Liver (tissue), 9 donors: ENCODE results near the gene ADAMTS3. TPM values are rescaled to one million over a fixed set of nuclear protein-coding genes. Genes with fewer than 3 reads are reported as not detected.

Experiments
- DNase-seq: peaks from one replicate; pipeline ENCODE4 v3.0.0-alpha.2; 2017; ENCODE audit warnings: low spot score
- H3K27ac ChIP-seq, 2 donors: one replicate each; pipeline ENCODE4 v1.7.0; 2013; ENCODE audit warnings: inconsistent platforms in 2 of 2, low read length in 2 of 2, control low read depth in 1 of 2, low read depth in 1 of 2, mild to moderate bottlenecking in 1 of 2
- H3K27me3 ChIP-seq, 4 donors: one replicate each; pipeline versions ENCODE4 v1.6.1 to v1.7.0; 2013; ENCODE audit warnings: low read length in 3 of 4, inconsistent platforms in 1 of 4, mild to moderate bottlenecking in 1 of 4, moderate library complexity in 1 of 4; ENCODE audit not compliant: control insufficient read depth in 4 of 4, insufficient read depth in 4 of 4
- H3K36me3 ChIP-seq, 4 donors: one replicate each; pipeline versions ENCODE4 v1.6.1 to v1.7.0; 2013; ENCODE audit warnings: low read length in 3 of 4, mild to moderate bottlenecking in 3 of 4, low read depth in 1 of 4, moderate library complexity in 1 of 4; ENCODE audit not compliant: control insufficient read depth in 4 of 4, insufficient read depth in 3 of 4
- H3K4me1 ChIP-seq, 4 donors: one replicate each; pipeline versions ENCODE4 v1.6.1 to v1.7.0; 2013; ENCODE audit warnings: low read length in 3 of 4, mild to moderate bottlenecking in 3 of 4, moderate library complexity in 1 of 4; ENCODE audit not compliant: control insufficient read depth in 4 of 4, insufficient read depth in 4 of 4
- H3K4me3 ChIP-seq, 3 donors: one replicate each; pipeline versions ENCODE4 v1.6.1 to v1.7.0; 2013; ENCODE audit warnings: low read length in 3 of 3, control low read depth in 1 of 3, low read depth in 1 of 3, mild to moderate bottlenecking in 1 of 3
- H3K9ac ChIP-seq, 2 donors: one replicate each; pipeline ENCODE4 v1.7.0; 2013; ENCODE audit warnings: low read length in 2 of 2, mild to moderate bottlenecking in 2 of 2, moderate library complexity in 2 of 2, control low read depth in 1 of 2, low read depth in 1 of 2
- H3K9me3 ChIP-seq, 4 donors: one replicate each; pipeline versions ENCODE4 v1.6.1 to v1.7.0; 2013; ENCODE audit warnings: low read length in 3 of 4; ENCODE audit not compliant: control insufficient read depth in 4 of 4
- FOXA2 ChIP-seq: IDR thresholded peaks from 2 replicates; pipeline ENCODE4 v1.6.1; 2016; ENCODE audit warnings: antibody characterized with exemption
- HNF4A ChIP-seq, 2 donors: conservative IDR thresholded peaks; 2 replicates each; pipeline ENCODE4 v1.6.1; 2016; ENCODE audit warnings: antibody characterized with exemption in 2 of 2, mild to moderate bottlenecking in 2 of 2
- HNF4G ChIP-seq: IDR thresholded peaks from 2 replicates; pipeline ENCODE4 v1.6.1; 2016; ENCODE audit warnings: antibody characterized with exemption
- JUND ChIP-seq, 2 donors: IDR thresholded peaks; 2 replicates each; pipeline ENCODE4 v1.6.1; 2016; ENCODE audit warnings: antibody characterized with exemption in 2 of 2
- NR2F2 ChIP-seq: IDR thresholded peaks from 2 replicates; pipeline ENCODE4 v1.6.1; 2016; ENCODE audit warnings: antibody characterized with exemption
- RAD21 ChIP-seq, 2 donors: IDR thresholded peaks; 2 replicates each; pipeline ENCODE4 v1.6.1; 2016; ENCODE audit warnings: antibody characterized with exemption in 2 of 2, mild to moderate bottlenecking in 2 of 2
- RXRA ChIP-seq, 2 donors: IDR thresholded peaks; 2 replicates each; pipeline ENCODE4 v1.6.1; 2017 to 2018; ENCODE audit warnings: antibody characterized with exemption in 2 of 2, mild to moderate bottlenecking in 1 of 2
- SP1 ChIP-seq: IDR thresholded peaks from 2 replicates; pipeline ENCODE4 v1.6.1; 2018; ENCODE audit warnings: antibody characterized with exemption, mild to moderate bottlenecking
- TAF1 ChIP-seq: conservative IDR thresholded peaks from 2 replicates; pipeline ENCODE4 v1.6.1; 2016; ENCODE audit warnings: antibody characterized with exemption, mild to moderate bottlenecking
- WGBS: extraction: QIAGEN DNeasy Blood & Tissue Kit; methylation state at CpG from one replicate; pipeline ENCODE4 v1.1.7; 2013; 5-methylcytosine and 5-hydroxymethylcytosine counted together
- polyA plus RNA-seq, 2 donors: library from polyadenylated mRNA; stranded (reverse) in 1 of 2; unstranded in 1 of 2; fragments of 200-250 nt in 1 of 2; fragments of >200 nt in 1 of 2; fragmentation: Nextera tagmentation in 1 of 2; extraction: Ambion mirVana in 1 of 2; gene quantifications; one replicate each; pipeline versions ENCODE4 v1.2.1 to v1.2.3, GENCODE V29; 2013 to 2015
- total RNA-seq, 2 donors: library from RNA; depleted of rRNA; stranded (reverse); fragments of >200 nt; gene quantifications; one replicate each; pipeline ENCODE4 v1.2.3, GENCODE V29; 2014
- TF ChIP-seq, protein P1 (sequence below): IDR thresholded peaks from 2 replicates; pipeline ENCODE4 v1.6.1; 2016; ENCODE audit warnings: antibody characterized with exemption
- TF ChIP-seq, protein P2 (sequence below): IDR thresholded peaks from 2 replicates; pipeline ENCODE4 v1.6.1; 2016; ENCODE audit warnings: antibody characterized with exemption
- TF ChIP-seq, protein P3 (sequence below): IDR thresholded peaks from 2 replicates; pipeline ENCODE4 v1.6.1; 2016; ENCODE audit warnings: antibody characterized with exemption, mild to moderate bottlenecking
- TF ChIP-seq, protein P4 (sequence below): IDR thresholded peaks from 2 replicates; pipeline ENCODE4 v1.6.1; 2016; ENCODE audit warnings: antibody characterized with exemption
- donor health status: healthy.
- donor health status: healthy.
- donor health status: healthy.
- donor health status: healthy.
- donor health status: healthy.

ADAMTS3 gene
- total and polyA plus RNA-seq, 4 donors = 0.12 to 1.9 (median 0.25) TPM; not detected in 1

DNA sequence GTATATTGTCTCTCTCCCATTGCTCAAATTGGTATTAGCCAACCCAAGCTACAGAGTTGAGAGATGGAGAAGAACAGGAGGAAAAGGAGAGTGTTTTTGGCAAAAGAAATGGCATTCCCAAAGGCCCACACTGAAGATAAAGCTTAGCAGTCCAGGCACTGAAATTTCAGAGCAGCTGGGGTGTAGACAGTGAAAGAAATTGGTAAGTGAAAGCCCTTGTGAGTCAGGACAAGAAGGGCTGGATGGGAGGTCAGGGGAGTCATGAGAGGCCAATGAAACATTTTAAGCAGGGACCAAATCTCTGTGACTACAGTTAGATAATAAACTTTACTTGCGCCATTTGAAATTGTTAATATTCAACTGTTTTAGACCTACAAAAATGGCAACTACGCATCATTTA lies 177.7 kb downstream of the ADAMTS3 start:
- DNase-seq = no peak
- Histone ChIP-seq H3K9ac (no peak overlapping the region), H3K9me3 (no peaks in the 10 kb centered on the region), H3K36me3 (no peaks in the 10 kb centered on the region), H3K27me3 (no peaks in the 10 kb centered on the region), H3K4me3 (no peak overlapping the region), H3K27ac (no peak overlapping the region), H3K4me1 (no peaks in the 10 kb centered on the region)
- 98% methylated on average over 2 of the region's 2 CpGs for WGBS
- TF ChIP-seq TAF1 (no peak), HNF4A (conservative IDR thresholded peaks at IDR 0.05) (no peak), NR2F2 (no peak), RXRA (IDR thresholded peaks at IDR 0.05) (no peak), RAD21 (IDR thresholded peaks at IDR 0.05) (no peak), SP1 (no peak), JUND (IDR thresholded peaks at IDR 0.05) (no peak), FOXA2 (no peak)
- TF ChIP-seq, protein P1, sequence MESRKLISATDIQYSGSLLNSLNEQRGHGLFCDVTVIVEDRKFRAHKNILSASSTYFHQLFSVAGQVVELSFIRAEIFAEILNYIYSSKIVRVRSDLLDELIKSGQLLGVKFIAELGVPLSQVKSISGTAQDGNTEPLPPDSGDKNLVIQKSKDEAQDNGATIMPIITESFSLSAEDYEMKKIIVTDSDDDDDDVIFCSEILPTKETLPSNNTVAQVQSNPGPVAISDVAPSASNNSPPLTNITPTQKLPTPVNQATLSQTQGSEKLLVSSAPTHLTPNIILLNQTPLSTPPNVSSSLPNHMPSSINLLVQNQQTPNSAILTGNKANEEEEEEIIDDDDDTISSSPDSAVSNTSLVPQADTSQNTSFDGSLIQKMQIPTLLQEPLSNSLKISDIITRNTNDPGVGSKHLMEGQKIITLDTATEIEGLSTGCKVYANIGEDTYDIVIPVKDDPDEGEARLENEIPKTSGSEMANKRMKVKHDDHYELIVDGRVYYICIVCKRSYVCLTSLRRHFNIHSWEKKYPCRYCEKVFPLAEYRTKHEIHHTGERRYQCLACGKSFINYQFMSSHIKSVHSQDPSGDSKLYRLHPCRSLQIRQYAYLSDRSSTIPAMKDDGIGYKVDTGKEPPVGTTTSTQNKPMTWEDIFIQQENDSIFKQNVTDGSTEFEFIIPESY = no peak
- TF ChIP-seq, protein P2, sequence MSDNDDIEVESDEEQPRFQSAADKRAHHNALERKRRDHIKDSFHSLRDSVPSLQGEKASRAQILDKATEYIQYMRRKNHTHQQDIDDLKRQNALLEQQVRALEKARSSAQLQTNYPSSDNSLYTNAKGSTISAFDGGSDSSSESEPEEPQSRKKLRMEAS = no peak

DNA sequence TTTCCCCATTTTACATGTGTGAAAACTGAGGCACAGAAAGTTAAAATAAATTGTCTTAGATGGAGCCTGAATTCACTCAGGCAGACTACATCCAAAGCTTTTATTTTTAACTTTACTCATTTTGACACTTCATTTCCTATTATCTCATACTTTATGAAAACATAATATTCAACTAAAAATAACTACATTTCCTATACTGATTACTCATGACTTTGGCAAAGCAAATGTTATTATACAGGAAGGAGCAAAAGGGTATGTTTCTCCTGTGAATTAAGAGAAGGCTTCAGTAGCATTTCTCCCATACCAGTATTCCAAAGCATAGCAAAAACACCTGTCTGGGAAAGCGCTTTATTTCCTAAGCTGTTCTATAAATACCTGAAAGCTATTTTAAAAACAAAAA lies 178.6 kb downstream of the ADAMTS3 start:
- H3K9me3 ChIP-seq = no peaks in the 10 kb centered on the region
- H3K9ac ChIP-seq = no peak overlapping the region
- TF ChIP-seq, protein P3, sequence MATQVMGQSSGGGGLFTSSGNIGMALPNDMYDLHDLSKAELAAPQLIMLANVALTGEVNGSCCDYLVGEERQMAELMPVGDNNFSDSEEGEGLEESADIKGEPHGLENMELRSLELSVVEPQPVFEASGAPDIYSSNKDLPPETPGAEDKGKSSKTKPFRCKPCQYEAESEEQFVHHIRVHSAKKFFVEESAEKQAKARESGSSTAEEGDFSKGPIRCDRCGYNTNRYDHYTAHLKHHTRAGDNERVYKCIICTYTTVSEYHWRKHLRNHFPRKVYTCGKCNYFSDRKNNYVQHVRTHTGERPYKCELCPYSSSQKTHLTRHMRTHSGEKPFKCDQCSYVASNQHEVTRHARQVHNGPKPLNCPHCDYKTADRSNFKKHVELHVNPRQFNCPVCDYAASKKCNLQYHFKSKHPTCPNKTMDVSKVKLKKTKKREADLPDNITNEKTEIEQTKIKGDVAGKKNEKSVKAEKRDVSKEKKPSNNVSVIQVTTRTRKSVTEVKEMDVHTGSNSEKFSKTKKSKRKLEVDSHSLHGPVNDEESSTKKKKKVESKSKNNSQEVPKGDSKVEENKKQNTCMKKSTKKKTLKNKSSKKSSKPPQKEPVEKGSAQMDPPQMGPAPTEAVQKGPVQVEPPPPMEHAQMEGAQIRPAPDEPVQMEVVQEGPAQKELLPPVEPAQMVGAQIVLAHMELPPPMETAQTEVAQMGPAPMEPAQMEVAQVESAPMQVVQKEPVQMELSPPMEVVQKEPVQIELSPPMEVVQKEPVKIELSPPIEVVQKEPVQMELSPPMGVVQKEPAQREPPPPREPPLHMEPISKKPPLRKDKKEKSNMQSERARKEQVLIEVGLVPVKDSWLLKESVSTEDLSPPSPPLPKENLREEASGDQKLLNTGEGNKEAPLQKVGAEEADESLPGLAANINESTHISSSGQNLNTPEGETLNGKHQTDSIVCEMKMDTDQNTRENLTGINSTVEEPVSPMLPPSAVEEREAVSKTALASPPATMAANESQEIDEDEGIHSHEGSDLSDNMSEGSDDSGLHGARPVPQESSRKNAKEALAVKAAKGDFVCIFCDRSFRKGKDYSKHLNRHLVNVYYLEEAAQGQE = no peak
- TF ChIP-seq HNF4G (no peak), RXRA (IDR thresholded peaks at IDR 0.05) (no peak), TAF1 (no peak), NR2F2 (no peak), SP1 (no peak), HNF4A (conservative IDR thresholded peaks at IDR 0.05) (no peak)
- TF ChIP-seq, protein P2 = no peak
- TF ChIP-seq, protein P1 = no peak
- TF ChIP-seq, protein P4, sequence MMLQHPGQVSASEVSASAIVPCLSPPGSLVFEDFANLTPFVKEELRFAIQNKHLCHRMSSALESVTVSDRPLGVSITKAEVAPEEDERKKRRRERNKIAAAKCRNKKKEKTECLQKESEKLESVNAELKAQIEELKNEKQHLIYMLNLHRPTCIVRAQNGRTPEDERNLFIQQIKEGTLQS = no peak
- DNase-seq = no peak
- no peak overlapping the region for H3K4me3 ChIP-seq
- no peaks in the 10 kb centered on the region for H3K4me1 ChIP-seq
- H3K27ac ChIP-seq = no peak overlapping the region
- H3K27me3 ChIP-seq = no peaks in the 10 kb centered on the region
- 84% methylated on average over 1 of the region's 1 CpG for WGBS
- H3K36me3 ChIP-seq = no peaks in the 10 kb centered on the region
